ENCODE results near the gene BLOC1S5. TPM values are rescaled to one million over a fixed set of nuclear protein-coding genes. Genes with fewer than 3 reads are reported as not detected.

The BLOC1S5 gene
- total and polyA plus RNA-seq, 2 of the 8 experiments (the other 6 are each of a cell fraction or from before 2014, with no cell fraction given), result 3.4 to 17.2 TPM

GRCh38 chr6:8026800-8027199 is 37.4 kb downstream of the BLOC1S5 start (continued):
- no peak for TF ChIP-seq BCL11A (IDR thresholded peaks at IDR 0.05; ENCODE audit: low read depth in 2 of 2, low read length in 2 of 2)
- no peak for TF ChIP-seq ASH2L (IDR thresholded peaks at IDR 0.05; ENCODE audit: low read length)
- no peak for TF ChIP-seq EGR1 (IDR thresholded peaks at IDR 0.05; ENCODE audit: borderline replicate concordance, low read depth, low read length)
- TF ChIP-seq POLR2A (IDR thresholded peaks at IDR 0.05; ENCODE audit: control extremely low read depth in 1 of 2, low read depth in 2 of 2, low read length in 2 of 2), result no peak
- no peak for TF ChIP-seq EZH2 (IDR thresholded peaks at IDR 0.05; ENCODE audit: low read depth, low read length, severe bottlenecking)
- no peak for TF ChIP-seq TAF1 (IDR thresholded peaks at IDR 0.05; ENCODE audit: low read depth, low read length)
- TF ChIP-seq JUN (IDR thresholded peaks at IDR 0.05; ENCODE audit: low read depth, low read length), result no peak
